ENCODE measurements around the gene NCOA5. TPM values are rescaled to one million over a fixed set of nuclear protein-coding genes. Genes with fewer than 3 reads are reported as not detected.

The NCOA5 gene
- polyA plus RNA-seq, 1 donor (not counting 4 experiments of a cell fraction or from before 2014, with no cell fraction given), result 17.6 TPM

- no peaks in the 10 kb centered on the region for H3K36me3 ChIP-seq (ENCODE audit: control insufficient read depth in 2 of 2, extremely low read depth in 1 of 2, insufficient read depth in 2 of 2, low read length in 2 of 2)
- no peak overlapping the region for H3K9ac ChIP-seq (ENCODE audit: control insufficient read depth, extremely low read depth, insufficient read depth, low read length)
- no peak overlapping the region for H3K4me3 ChIP-seq (ENCODE audit: control insufficient read depth in 2 of 3, extremely low read depth in 1 of 3, insufficient read depth in 2 of 3, low read depth in 1 of 3, low read length in 3 of 3)
- DNase-seq (ENCODE audit: low read depth, low spot score) (no peak), FAIRE-seq (no peak)
- TF ChIP-seq EZH2 (IDR thresholded peaks at IDR 0.05; ENCODE audit: low read length), result no peak
- no peak for TF ChIP-seq CTCF (optimal IDR thresholded peaks at IDR 0.05 in 1 of 3, IDR thresholded peaks at IDR 0.05 in 1 of 3, conservative IDR thresholded peaks at IDR 0.05 in 1 of 3; ENCODE audit: extremely low read depth in 1 of 3, insufficient read depth in 2 of 3, low read length in 3 of 3)
- H2AFZ ChIP-seq (ENCODE audit: control insufficient read depth, low read length), result no peak overlapping the region
- dilution Hi-C loops (cut with MboI; ENCODE audit: extremely low pct_ligation_motif_present, low sequenced_read_pairs), result no loop called here
- peaks cover 51% of the 10 kb centered on the region for H3K27me3 ChIP-seq (ENCODE audit: control insufficient read depth, extremely low read depth, insufficient read depth, low read length)
- peaks cover 3% of the 10 kb centered on the region for H3K4me1 ChIP-seq (ENCODE audit: control insufficient read depth, extremely low read depth, insufficient read depth, low read length)
- H4K20me1 ChIP-seq (ENCODE audit: control insufficient read depth, extremely low read depth, insufficient read depth, low read length), result no peaks in the 10 kb centered on the region
- no peaks in the 10 kb centered on the region for H3K9me1 ChIP-seq (ENCODE audit: control insufficient read depth, extremely low read depth, insufficient read depth, low read length)
- no peaks in the 10 kb centered on the region for H3K79me2 ChIP-seq (ENCODE audit: control insufficient read depth, insufficient read depth, low read length)
- H3K9me3 ChIP-seq (ENCODE audit: control insufficient read depth, low read depth, low read length), result no peaks in the 10 kb centered on the region
- H3K4me2 ChIP-seq (ENCODE audit: control insufficient read depth, extremely low read depth, insufficient read depth, low read depth, low read length), result no peak overlapping the region
- no peak overlapping the region for H3K27ac ChIP-seq (ENCODE audit: control insufficient read depth, insufficient read depth, low read length)
These were observed 64.4 kb downstream of the NCOA5 start for GRCh38 chr20:46025376-46025783.

- Histone ChIP-seq H2AFZ (ENCODE audit: control insufficient read depth, low read length) (no peak overlapping the region), H3K9me3 (ENCODE audit: control insufficient read depth, low read depth, low read length) (no peaks in the 10 kb centered on the region), H4K20me1 (ENCODE audit: control insufficient read depth, extremely low read depth, insufficient read depth, low read length) (no peaks in the 10 kb centered on the region), H3K36me3 (ENCODE audit: control insufficient read depth in 2 of 2, extremely low read depth in 1 of 2, insufficient read depth in 2 of 2, low read length in 2 of 2) (no peaks in the 10 kb centered on the region), H3K27ac (ENCODE audit: control insufficient read depth, insufficient read depth, low read length) (no peak overlapping the region), H3K4me2 (ENCODE audit: control insufficient read depth, extremely low read depth, insufficient read depth, low read depth, low read length) (no peak overlapping the region), H3K4me3 (ENCODE audit: control insufficient read depth in 2 of 3, extremely low read depth in 1 of 3, insufficient read depth in 2 of 3, low read depth in 1 of 3, low read length in 3 of 3) (no peak overlapping the region), H3K4me1 (ENCODE audit: control insufficient read depth, extremely low read depth, insufficient read depth, low read length) (peaks cover 3% of the 10 kb centered on the region), H3K79me2 (ENCODE audit: control insufficient read depth, insufficient read depth, low read length) (no peaks in the 10 kb centered on the region), H3K9ac (ENCODE audit: control insufficient read depth, extremely low read depth, insufficient read depth, low read length) (no peak overlapping the region), H3K9me1 (ENCODE audit: control insufficient read depth, extremely low read depth, insufficient read depth, low read length) (no peaks in the 10 kb centered on the region), H3K27me3 (ENCODE audit: control insufficient read depth, extremely low read depth, insufficient read depth, low read length) (peaks cover 37% of the 10 kb centered on the region)
- no peak for DNase-seq (ENCODE audit: low read depth, low spot score)
- dilution Hi-C loops (cut with MboI; ENCODE audit: extremely low pct_ligation_motif_present, low sequenced_read_pairs), result no loop called here
- no peak for TF ChIP-seq EZH2 (IDR thresholded peaks at IDR 0.05; ENCODE audit: low read length)
- TF ChIP-seq CTCF (optimal IDR thresholded peaks at IDR 0.05 in 1 of 3, IDR thresholded peaks at IDR 0.05 in 1 of 3, conservative IDR thresholded peaks at IDR 0.05 in 1 of 3; ENCODE audit: extremely low read depth in 1 of 3, insufficient read depth in 2 of 3, low read length in 3 of 3), result no peak
- FAIRE-seq, result no peak
These were observed 65.8 kb downstream of the NCOA5 start for GRCh38 chr20:46023999-46024398.
